GM18951 (cell line): ENCODE results near the gene UNC5C.

ENCODE experiments used
- POLR2A ChIP-seq: IDR thresholded peaks from 4 replicates; pipeline ENCODE4 v1.6.1; 2011; ENCODE audit warnings: mild to moderate bottlenecking; ENCODE audit not compliant: insufficient read length, insufficient read depth; ENCODE audit errors: extremely low read depth
- in situ Hi-C: fragments of 300-500 bp; cut with MboI; formaldehyde crosslinking; loops from one replicate; pipeline ENCODE4 v1.12.0; 2022; ENCODE audit warnings: low sequenced_read_pairs, mixed read lengths, inconsistent platforms; ENCODE audit not compliant: unreplicated experiment

Gene UNC5C

GRCh38 chr4:95540227-95540626 lies 8.5 kb downstream of the UNC5C start:
- in situ Hi-C loops: no loop called here
- TF ChIP-seq POLR2A: no peak

DNA sequence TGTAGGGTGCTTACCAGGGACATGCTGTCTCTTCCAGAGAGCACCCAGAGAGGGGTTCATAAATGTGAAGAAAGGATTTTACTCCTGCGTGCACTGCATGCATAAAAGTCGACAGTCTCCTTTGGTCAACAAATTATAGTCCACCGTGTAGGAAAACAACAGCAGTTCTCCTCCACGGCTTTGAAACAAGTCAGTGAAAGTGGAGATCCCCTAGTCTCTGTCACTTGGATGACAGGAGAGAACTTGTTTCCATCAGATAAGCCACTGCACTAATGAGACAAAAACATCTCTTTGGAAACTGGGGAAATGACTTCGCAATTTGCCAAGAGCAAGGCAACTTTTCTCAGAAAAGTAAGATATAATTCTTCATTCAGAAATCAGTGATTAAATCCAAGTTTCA lies 9.7 kb downstream of the UNC5C start:
- in situ Hi-C loops: no loop called here
- TF ChIP-seq POLR2A: no peak

DNA sequence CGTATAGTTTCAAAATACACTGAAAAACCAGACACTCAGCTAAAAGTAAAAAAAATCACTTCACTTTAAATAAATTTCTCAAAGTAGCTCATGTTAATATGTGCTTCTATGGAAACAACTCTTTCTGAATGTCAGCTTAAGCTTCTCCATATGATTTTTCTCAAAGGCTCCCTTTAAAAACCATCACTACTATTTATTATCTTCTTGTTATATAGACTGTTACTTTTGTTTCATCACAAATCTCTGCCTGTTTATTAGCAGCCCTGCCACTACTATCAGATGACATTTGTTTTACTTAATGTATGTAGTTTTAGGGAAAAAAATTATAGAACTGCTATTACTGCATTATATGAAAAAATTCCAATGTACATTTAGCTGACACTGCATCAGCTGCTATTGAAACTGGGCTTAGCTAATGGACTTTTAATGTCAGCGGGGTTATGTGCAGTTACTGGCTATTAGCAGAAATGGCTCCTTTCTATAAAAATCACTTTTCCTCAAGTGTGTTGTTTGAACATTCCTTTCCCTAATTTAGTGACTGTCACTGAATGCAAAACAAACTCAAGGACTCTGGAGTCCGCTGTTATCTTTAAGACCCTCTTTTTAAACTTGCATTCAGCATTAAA lies 10.8 kb downstream of the UNC5C start:
- in situ Hi-C loops: no loop called here
- TF ChIP-seq POLR2A: no peak

DNA sequence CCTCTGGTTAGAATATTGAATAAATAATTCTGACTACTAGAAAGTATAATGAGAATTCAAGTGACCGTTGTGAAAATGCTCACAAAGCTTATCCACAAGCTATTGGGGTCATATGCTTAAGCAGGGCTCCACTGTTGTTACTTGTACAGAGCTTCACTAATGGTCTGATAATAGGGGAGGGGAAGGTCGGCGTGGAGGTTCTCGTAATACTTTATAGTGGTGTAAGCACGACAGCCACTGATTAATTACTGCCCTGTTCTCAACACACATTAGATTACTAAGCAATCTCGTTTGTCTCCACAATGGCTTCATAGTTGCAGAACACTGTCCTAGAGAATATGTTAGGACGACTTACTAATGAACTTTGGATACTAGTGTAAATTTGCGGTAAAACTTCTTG lies 11.6 kb downstream of the UNC5C start:
- TF ChIP-seq POLR2A: no peak
- in situ Hi-C loops: no loop called here

- in situ Hi-C loops: no loop called here
- no peak for TF ChIP-seq POLR2A
These were observed 12.1 kb downstream of the UNC5C start for GRCh38 chr4:95536650-95537049.

DNA sequence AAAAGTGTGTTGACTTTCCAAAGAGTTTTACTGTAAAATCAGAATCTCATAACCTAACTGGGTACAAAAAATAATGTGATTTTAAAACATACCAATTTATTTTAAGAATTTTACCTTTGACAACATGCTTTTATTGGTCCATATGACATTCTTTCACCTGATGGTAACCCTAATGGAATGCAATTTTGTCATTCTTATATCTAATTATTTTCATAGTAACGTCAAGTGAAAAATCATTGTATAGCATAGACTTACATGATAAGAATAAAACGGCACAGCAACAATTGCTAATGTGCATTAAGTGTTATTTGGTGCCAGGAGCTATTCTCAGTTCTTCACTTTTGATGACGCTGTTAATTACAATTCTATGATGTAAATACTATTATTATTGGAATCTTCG lies 13.6 kb downstream of the UNC5C start:
- no peak for TF ChIP-seq POLR2A
- in situ Hi-C loops: no loop called here

DNA sequence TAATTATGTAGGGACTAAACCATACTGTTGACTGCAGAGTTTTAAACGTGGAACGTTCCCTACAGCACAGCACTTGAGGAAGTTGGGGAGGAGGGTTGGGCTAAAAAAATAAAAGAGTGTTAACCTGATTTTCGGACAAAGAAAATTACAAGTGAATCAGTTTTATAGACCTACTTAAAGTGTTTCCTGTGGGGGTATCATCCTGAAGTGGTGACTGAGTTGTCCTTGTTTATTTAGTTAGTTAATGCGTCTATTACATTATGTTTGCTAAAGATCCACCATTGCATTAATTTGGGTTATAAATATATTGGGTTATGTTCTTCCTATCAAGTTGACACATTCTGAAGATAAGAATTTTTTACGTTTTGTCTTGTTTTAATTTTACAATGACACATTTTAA lies 14.7 kb downstream of the UNC5C start:
- in situ Hi-C loops: no loop called here
- no peak for TF ChIP-seq POLR2A

DNA sequence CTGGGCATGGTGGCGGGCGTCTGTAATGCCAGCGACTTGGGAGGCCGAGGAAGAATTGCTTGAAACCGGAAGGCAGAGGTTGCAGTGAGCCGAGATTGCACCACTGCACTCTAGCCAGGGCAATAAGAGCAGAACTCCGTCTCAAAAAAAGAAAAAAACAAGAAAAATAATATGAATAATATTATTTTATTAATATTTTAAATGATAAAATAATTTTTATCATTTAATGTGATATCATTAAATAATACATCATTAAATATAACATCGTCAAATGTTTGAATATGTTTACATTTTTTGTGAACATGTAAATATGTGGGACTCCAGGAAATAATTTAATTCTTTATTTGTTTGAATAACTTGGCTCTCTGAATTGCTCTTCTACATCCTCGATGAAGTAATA lies 15.5 kb downstream of the UNC5C start:
- in situ Hi-C loops: no loop called here

DNA sequence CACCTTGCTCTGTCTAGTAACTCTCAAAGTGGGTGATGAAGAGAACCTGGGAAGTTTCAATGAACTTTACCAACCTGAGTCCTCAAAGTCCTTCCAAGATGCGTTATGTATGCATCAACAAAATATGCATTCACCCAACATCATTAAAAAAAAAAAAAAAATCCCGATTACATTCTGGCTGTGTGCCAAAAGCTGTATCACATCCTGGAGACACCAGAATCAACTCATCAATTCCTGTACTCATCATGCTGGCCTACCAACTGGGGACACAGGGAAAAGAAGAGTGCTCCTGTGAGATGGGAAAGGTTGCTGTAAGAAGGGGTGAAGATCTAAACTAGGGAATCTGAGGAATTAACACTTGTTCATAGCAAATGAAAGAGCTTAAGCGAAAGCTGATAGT lies 16.5 kb downstream of the UNC5C start:
- TF ChIP-seq POLR2A: no peak
- in situ Hi-C loops: no loop called here

More for the DNA sequence above, 15.5 kb downstream of the UNC5C start:
- TF ChIP-seq POLR2A: no peak

- in situ Hi-C loops: no loop called here
These were observed 17.6 kb downstream of the UNC5C start for GRCh38 chr4:95531141-95531540.

GRCh38 chr4:95529946-95530345 lies 18.8 kb downstream of the UNC5C start:
- in situ Hi-C loops: no loop called here

More at GRCh38 chr4:95531141-95531540, 17.6 kb downstream of the UNC5C start:
- TF ChIP-seq POLR2A: no peak

DNA sequence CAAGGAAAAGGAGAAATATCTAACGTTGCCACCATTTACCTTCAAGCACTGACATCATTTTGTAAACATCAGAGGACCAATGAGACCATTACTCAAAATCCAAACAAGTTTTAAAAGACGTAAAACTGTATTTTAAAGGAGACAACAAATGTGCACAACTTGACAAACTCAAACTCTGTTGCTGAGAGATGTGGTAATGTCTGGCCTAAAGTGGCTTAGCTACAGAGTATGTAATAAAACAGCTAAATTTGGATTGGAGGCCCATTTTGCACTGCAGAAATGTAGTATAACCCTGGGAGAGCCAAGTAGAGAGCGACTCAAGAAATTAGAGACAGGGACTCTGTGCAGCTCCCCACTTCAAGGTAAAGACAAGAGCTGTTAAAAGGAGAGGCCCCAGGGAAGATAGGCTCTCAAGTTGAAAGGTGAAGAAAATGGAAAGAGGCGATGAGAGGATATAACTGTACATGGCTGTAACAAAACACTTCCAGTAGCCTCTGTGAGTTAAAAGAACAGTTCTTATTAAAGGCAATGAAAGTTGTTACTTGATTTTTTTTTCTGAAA lies 20.3 kb downstream of the UNC5C start:
- TF ChIP-seq POLR2A: no peak
- in situ Hi-C loops: no loop called here

More at GRCh38 chr4:95529946-95530345, 18.8 kb downstream of the UNC5C start:
- no peak for TF ChIP-seq POLR2A

DNA sequence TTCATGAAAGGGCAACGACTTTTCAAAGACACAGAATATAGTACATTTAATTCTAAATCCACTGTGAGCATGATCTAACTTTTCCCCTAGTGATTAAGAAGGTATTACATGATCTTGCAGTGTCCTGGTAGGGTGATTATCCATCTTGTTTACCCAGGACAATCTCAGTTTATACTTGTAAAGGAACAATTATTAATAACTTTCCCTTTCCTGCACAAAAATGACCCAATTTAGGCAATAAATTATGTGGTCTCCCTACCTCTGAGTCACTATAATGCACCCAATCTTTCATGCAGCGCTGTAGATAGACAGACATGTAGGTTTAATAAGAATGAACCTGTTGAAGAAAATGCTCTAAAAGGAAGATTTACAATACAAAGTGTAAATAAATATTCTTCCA lies 22.7 kb downstream of the UNC5C start:
- in situ Hi-C loops: no loop called here
- no peak for TF ChIP-seq POLR2A

DNA sequence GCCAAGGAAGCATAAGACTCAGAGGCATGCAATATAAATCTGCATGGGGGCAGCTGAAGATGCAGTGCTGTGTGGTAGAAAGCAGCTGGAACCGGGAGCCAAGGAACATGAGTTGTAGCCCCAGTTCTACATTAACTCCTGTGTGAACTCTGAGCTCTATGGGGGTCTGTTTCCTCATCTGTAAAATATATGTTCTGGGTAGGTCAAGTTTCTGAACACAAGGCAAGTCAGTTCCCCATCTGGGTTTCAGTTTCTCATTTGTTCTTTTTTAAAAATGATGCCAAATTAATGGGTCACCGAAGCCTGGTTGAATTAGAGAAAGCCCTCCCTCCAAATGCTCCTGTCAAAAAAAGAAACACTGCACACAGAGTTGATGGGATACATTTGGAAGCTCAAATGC lies 24.0 kb downstream of the UNC5C start:
- no peak for TF ChIP-seq POLR2A
- in situ Hi-C loops: no loop called here

- TF ChIP-seq POLR2A: no peak
- in situ Hi-C loops: no loop called here
These were observed 24.6 kb downstream of the UNC5C start for GRCh38 chr4:95524184-95524583.
